Renal cortex interstitium (tissue), 11 donors: ENCODE results near the gene AP2A2. TPM values are rescaled to one million over a fixed set of nuclear protein-coding genes. Genes with fewer than 3 reads are reported as not detected.

Experiments used
- DNase-seq, 11 donors: peaks; one replicate each; pipeline ENCODE4 v3.0.0-alpha.2; 2013; ENCODE audit warnings: low read depth in 9 of 11, low spot score in 4 of 11; ENCODE audit errors: extremely low read depth in 1 of 11
- polyA plus RNA-seq, 3 donors: library from polyadenylated mRNA; unstranded; fragments of 120-200 nt; gene quantifications; one replicate each; pipeline ENCODE4 v1.2.1, GENCODE V29; 2013; ENCODE audit not compliant: insufficient read length in 3 of 3

The AP2A2 gene
- polyA plus RNA-seq, 3 donors: 105 to 133 (median 108) TPM

- DNase-seq: no peak
These were observed 128.8 kb downstream of the AP2A2 start for GRCh38 chr11:1054143-1055108.

GRCh38 chr11:1055109-1055703 is 129.5 kb downstream of the AP2A2 start:
- DNase-seq: no peak

GRCh38 chr11:1055990-1056771 is 130.5 kb downstream of the AP2A2 start:
- DNase-seq: no peak

GRCh38 chr11:1057806-1058205 is 132.1 kb downstream of the AP2A2 start:
- no peak for DNase-seq

- DNase-seq: no peak
These were observed 134.1 kb downstream of the AP2A2 start for GRCh38 chr11:1059759-1060158.

GRCh38 chr11:1060410-1060809 is 134.7 kb downstream of the AP2A2 start:
- no peak for DNase-seq

GRCh38 chr11:1060852-1061616 is 135.4 kb downstream of the AP2A2 start:
- no peak for DNase-seq

Other genes with a start within 250 kb of the AP2A2 start
- 10 to 100 TPM; 44.0 to 58.7 (median 57.1) TPM for gene DEAF1, start 230.6 kb upstream of the AP2A2 start, polyA plus RNA-seq
- gene TMEM80, start 230.1 kb upstream of the AP2A2 start, polyA plus RNA-seq: 10 to 100 TPM; 40.4 to 66.1 (median 43.3) TPM
- 100 to 1,000 TPM; 103 to 181 (median 129) TPM for gene EPS8L2, start 219.6 kb upstream of the AP2A2 start, polyA plus RNA-seq
- gene TALDO1, start 178.4 kb upstream of the AP2A2 start, polyA plus RNA-seq: 100 to 1,000 TPM; 115 to 135 (median 130) TPM
- 100 to 1,000 TPM in 1 of 3 donors, 10 to 100 TPM in 2; 53.7 to 103 (median 88.2) TPM for gene GATD1, start 148.4 kb upstream of the AP2A2 start, polyA plus RNA-seq
- under 1 TPM; 0.37 to 0.70 (median 0.67) TPM for gene CEND1, start 135.8 kb upstream of the AP2A2 start, polyA plus RNA-seq
- gene SLC25A22, start 127.6 kb upstream of the AP2A2 start, polyA plus RNA-seq: 10 to 100 TPM; 12.2 to 21.7 (median 18.9) TPM
- gene PIDD1, start 120.6 kb upstream of the AP2A2 start, polyA plus RNA-seq: 10 to 100 TPM in 1 of 3 donors, 1 to 10 TPM in 2; 6.3 to 13.4 (median 9.6) TPM
- gene RPLP2, start 115.9 kb upstream of the AP2A2 start, polyA plus RNA-seq: 1,000 to 10,000 TPM in 2 of 3 donors, 100 to 1,000 TPM in 1; 848 to 1,190 (median 1,139) TPM
- 10 to 100 TPM; 42.6 to 85.5 (median 65.5) TPM for gene PNPLA2, start 107.0 kb upstream of the AP2A2 start, polyA plus RNA-seq
- 10 to 100 TPM; 10.3 to 19.4 (median 16.2) TPM for gene CRACR2B, start 98.0 kb upstream of the AP2A2 start, polyA plus RNA-seq
- 100 to 1,000 TPM; 140 to 214 (median 206) TPM for gene CD151, start 92.9 kb upstream of the AP2A2 start, polyA plus RNA-seq
- gene POLR2L, start 83.3 kb upstream of the AP2A2 start, polyA plus RNA-seq: 100 to 1,000 TPM in 2 of 3 donors, 10 to 100 TPM in 1; 85.4 to 128 (median 123) TPM
- 10 to 100 TPM; 58.3 to 81.2 (median 78.9) TPM for gene TSPAN4, start 83.0 kb upstream of the AP2A2 start, polyA plus RNA-seq
- 100 to 1,000 TPM in 2 of 3 donors, 10 to 100 TPM in 1; 100.0 to 125 (median 113) TPM for gene CHID1, start 15.1 kb upstream of the AP2A2 start, polyA plus RNA-seq
- gene MUC6, start 110.8 kb downstream of the AP2A2 start, polyA plus RNA-seq: 10 to 100 TPM; 14.8 to 31.8 (median 17.0) TPM
- under 1 TPM; 0.03 to 0.45 (median 0.03) TPM for gene MUC2, start 149.0 kb downstream of the AP2A2 start, polyA plus RNA-seq
- under 1 TPM; 0.01 to 0.03 (median 0.03) TPM for gene MUC5AC, start 232.1 kb downstream of the AP2A2 start, polyA plus RNA-seq